ENCODE results near the gene MARCHF10. TPM values are rescaled to one million over a fixed set of nuclear protein-coding genes. Genes with fewer than 3 reads are reported as not detected.

Gene MARCHF10
- total and polyA plus RNA-seq, 2 of the 13 experiments (the other 11 are each of a cell fraction or from before 2014, with no cell fraction given) = not detected

- POLR2A ChIA-PET = no interaction called here
- 0 out of 2 replicates have a peak, but pooled peaks cover 3% of the 10 kb centered on the region for H4K20me1 ChIP-seq (ENCODE audit: insufficient read depth, low read length)
- no peaks in the 10 kb centered on the region for H3K4me1 ChIP-seq (ENCODE audit: insufficient read depth, low read length)
- TF ChIP-seq NFIC (IDR thresholded peaks at IDR 0.05; ENCODE audit: low read length) = no peak
- no peak for TF ChIP-seq HNF4G (IDR thresholded peaks at IDR 0.05; ENCODE audit: borderline replicate concordance, low read depth, low read length)
- no peak for TF ChIP-seq HNF4G (CRISPR knock-in tag; IDR thresholded peaks at IDR 0.05; ENCODE audit: borderline replicate concordance, low read depth)
- TF ChIP-seq MEIS2 (CRISPR knock-in tag; IDR thresholded peaks at IDR 0.05) = no peak
- no peak for TF ChIP-seq EED (CRISPR knock-in tag; IDR thresholded peaks at IDR 0.05)
- TF ChIP-seq SIX1 (CRISPR knock-in tag; IDR thresholded peaks at IDR 0.05; ENCODE audit: borderline replicate concordance) = no peak
- TF ChIP-seq NR2F1 (CRISPR knock-in tag; IDR thresholded peaks at IDR 0.05) = 0 out of 4 replicates have a peak, but pooled peaks of 1 of the 2 experiments have one; percentile 30
- peak; percentile 54 for TF ChIP-seq NR2F6 (IDR thresholded peaks at IDR 0.05)
- TF ChIP-seq NR2F6 (CRISPR knock-in tag; IDR thresholded peaks at IDR 0.05) = no peak
- no peak for TF ChIP-seq REXO4 (CRISPR knock-in tag; IDR thresholded peaks at IDR 0.05; ENCODE audit: borderline replicate concordance)
- TF ChIP-seq HOXA5 (CRISPR knock-in tag; IDR thresholded peaks at IDR 0.05) = no peak
- no peak for TF ChIP-seq STAT6 (CRISPR knock-in tag; IDR thresholded peaks at IDR 0.05; ENCODE audit: borderline replicate concordance)
- TF ChIP-seq HNRNPL (IDR thresholded peaks at IDR 0.05; ENCODE audit: low read depth, low read length) = 0 out of 2 replicates have a peak, but pooled peaks have one; percentile 61
- no peak for TF ChIP-seq CEBPB (IDR thresholded peaks at IDR 0.05; ENCODE audit: borderline replicate concordance, low read depth, low read length)
- no peak for TF ChIP-seq JUNB (CRISPR knock-in tag; IDR thresholded peaks at IDR 0.05; ENCODE audit: borderline replicate concordance)
- TF ChIP-seq ZNF790 (CRISPR knock-in tag; IDR thresholded peaks at IDR 0.05; ENCODE audit: borderline replicate concordance) = no peak
- TF ChIP-seq ZNF839 (CRISPR knock-in tag; IDR thresholded peaks at IDR 0.05; ENCODE audit: borderline replicate concordance) = no peak
- TF ChIP-seq MLXIP (CRISPR knock-in tag; IDR thresholded peaks at IDR 0.05; ENCODE audit: borderline replicate concordance) = no peak
- TF ChIP-seq ZNF660 (CRISPR knock-in tag; IDR thresholded peaks at IDR 0.05; ENCODE audit: borderline replicate concordance, low read depth) = no peak
- TF ChIP-seq ZNF782 (CRISPR knock-in tag; IDR thresholded peaks at IDR 0.05; ENCODE audit: borderline replicate concordance) = no peak
- no peak for ATAC-seq
- in situ Hi-C loops (cut with HindIII; ENCODE audit: extremely low pct_ligation_motif_present, low pct_unique_long_range_greater_than_20kb) (no loop called here), intact Hi-C loops (cut with micrococcal nuclease; ENCODE audit: unreplicated experiment) (no loop called here)
- peaks cover 4 to 8% of the 10 kb centered on the region in 2 experiments; a peak in 3 of 5 replicates for H3K27me3 ChIP-seq (ENCODE audit: control insufficient read depth in 1 of 2, insufficient read depth in 2 of 2, low read length in 2 of 2)
- no peaks in the 10 kb centered on the region for H3K36me3 ChIP-seq (replicated peaks in 1 of 2; ENCODE audit: control insufficient read depth in 1 of 2, insufficient read depth in 2 of 2, low read length in 2 of 2)
- H3K9me3 ChIP-seq (ENCODE audit: low read length) = no peaks in the 10 kb centered on the region
- no peak overlapping the region for H3K4me2 ChIP-seq (ENCODE audit: low read depth, low read length)
- H3K9ac ChIP-seq (ENCODE audit: insufficient read depth, low read depth, low read length) = no peak overlapping the region
- BruUV-seq (replicated peaks) = no TSS peak
- no peak overlapping the region for H3K4me3 ChIP-seq (replicated peaks in 1 of 3; ENCODE audit: insufficient read depth in 1 of 3, low read depth in 2 of 3, low read length in 3 of 3)
- no peak overlapping the region for H3K27ac ChIP-seq (ENCODE audit: extremely low read length, insufficient read depth, low read length)
- no peak overlapping the region for H2AFZ ChIP-seq (ENCODE audit: low read length)
- WGBS (ENCODE audit: low lambda C conversion rate) = 62% methylated on average over 11 of the region's 11 CpGs
- DNase-seq (ENCODE audit: low spot score) = no peak
- no peak for FAIRE-seq
- CTCF ChIA-PET (ENCODE audit: low intra/inter-chr PET ratio, low total read pairs) = no interaction called here
- H3K79me2 ChIP-seq (ENCODE audit: insufficient read depth, low read length) = no peaks in the 10 kb centered on the region
Observed at GRCh38 chr17:62688398-62689160, 119.5 kb downstream of the MARCHF10 start.
